ENCODE measurements around the gene MRPL22. TPM values are rescaled to one million over a fixed set of nuclear protein-coding genes. Genes with fewer than 3 reads are reported as not detected.

MRPL22 gene
- total and polyA plus RNA-seq, 2 donors (not counting 1 experiment from before 2014, with no cell fraction given): 17.8 to 42.6 TPM

DNA sequence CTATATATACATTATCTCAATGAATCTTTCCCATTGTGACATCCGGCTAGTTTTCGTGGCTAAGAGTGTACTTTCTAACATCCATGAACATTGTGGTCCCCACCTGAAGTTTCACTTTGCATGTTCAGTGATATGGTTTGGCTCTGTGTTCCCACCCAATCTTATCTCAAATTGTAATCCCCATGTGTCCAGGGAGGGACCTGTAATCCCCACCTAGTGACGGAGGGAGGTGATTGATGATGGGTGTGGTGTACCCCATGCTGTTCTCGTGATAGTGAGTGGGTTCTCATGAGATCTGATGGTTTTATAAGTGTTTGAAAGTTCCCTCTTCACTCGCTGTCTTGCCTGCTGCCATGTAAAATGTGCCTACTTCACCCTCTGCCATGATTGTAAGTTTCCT is 28.1 kb downstream of the MRPL22 start:
- no peaks in the 10 kb centered on the region for H3K27me3 ChIP-seq (ENCODE audit: control insufficient read depth, insufficient read depth, low read length)
- no peak overlapping the region for H3K4me3 ChIP-seq (replicated peaks in 1 of 4; ENCODE audit: control extremely low read depth in 1 of 4, insufficient read depth in 1 of 4, low read depth in 3 of 4, low read length in 4 of 4)
- no peak overlapping the region for H3K27ac ChIP-seq (ENCODE audit: insufficient read depth, low read length)
- no peaks in the 10 kb centered on the region for H3K36me3 ChIP-seq (ENCODE audit: control insufficient read depth, insufficient read depth, low read length)
- H4K20me1 ChIP-seq (ENCODE audit: control insufficient read depth, extremely low read depth, insufficient read depth, low read length): no peaks in the 10 kb centered on the region
- no peak overlapping the region for H3K9ac ChIP-seq (ENCODE audit: insufficient read depth, low read length)
- H3K4me1 ChIP-seq (ENCODE audit: control insufficient read depth, extremely low read depth, insufficient read depth, low read length): no peaks in the 10 kb centered on the region
- TF ChIP-seq, protein P1, sequence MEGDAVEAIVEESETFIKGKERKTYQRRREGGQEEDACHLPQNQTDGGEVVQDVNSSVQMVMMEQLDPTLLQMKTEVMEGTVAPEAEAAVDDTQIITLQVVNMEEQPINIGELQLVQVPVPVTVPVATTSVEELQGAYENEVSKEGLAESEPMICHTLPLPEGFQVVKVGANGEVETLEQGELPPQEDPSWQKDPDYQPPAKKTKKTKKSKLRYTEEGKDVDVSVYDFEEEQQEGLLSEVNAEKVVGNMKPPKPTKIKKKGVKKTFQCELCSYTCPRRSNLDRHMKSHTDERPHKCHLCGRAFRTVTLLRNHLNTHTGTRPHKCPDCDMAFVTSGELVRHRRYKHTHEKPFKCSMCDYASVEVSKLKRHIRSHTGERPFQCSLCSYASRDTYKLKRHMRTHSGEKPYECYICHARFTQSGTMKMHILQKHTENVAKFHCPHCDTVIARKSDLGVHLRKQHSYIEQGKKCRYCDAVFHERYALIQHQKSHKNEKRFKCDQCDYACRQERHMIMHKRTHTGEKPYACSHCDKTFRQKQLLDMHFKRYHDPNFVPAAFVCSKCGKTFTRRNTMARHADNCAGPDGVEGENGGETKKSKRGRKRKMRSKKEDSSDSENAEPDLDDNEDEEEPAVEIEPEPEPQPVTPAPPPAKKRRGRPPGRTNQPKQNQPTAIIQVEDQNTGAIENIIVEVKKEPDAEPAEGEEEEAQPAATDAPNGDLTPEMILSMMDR (conservative IDR thresholded peaks at IDR 0.05 in 1 of 2, IDR thresholded peaks at IDR 0.05 in 1 of 2; ENCODE audit: low read depth in 1 of 2, low read length in 2 of 2): no peak
- TF ChIP-seq EZH2 (IDR thresholded peaks at IDR 0.05; ENCODE audit: low read length, missing control alignments): no peak
- H2AFZ ChIP-seq (ENCODE audit: low read length): no peak overlapping the region
- no peaks in the 10 kb centered on the region for H3K9me3 ChIP-seq (ENCODE audit: control insufficient read depth, insufficient read depth, low read depth, low read length)
- H3K79me2 ChIP-seq (ENCODE audit: control insufficient read depth, insufficient read depth, low read length): no peaks in the 10 kb centered on the region
- DNase-seq (ENCODE audit: low read depth in 2 of 2): no peak
- H3K4me2 ChIP-seq (ENCODE audit: extremely low read depth, insufficient read depth, low read length): no peak overlapping the region

DNA sequence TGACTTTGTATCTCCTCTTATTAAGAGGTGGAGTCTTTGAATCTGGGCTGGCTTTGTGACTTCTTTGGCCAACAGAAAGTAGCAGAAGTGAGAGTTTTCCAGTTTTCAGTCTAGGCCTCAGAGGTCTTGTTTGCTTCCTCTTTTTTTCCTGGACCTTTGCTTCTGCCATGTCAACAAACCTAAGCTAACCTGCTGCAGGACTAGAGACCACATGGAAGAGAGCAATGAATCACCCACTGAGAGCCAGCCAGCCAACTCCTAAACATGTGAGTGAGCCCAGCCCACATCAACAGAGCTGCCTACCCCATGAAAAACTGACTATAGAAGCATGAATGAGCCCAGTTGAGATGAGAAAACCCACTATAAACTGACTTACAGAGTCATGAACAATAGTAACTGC is 29.9 kb downstream of the MRPL22 start:
- no peak overlapping the region for H3K27ac ChIP-seq (ENCODE audit: insufficient read depth, low read length)
- H3K9ac ChIP-seq (ENCODE audit: insufficient read depth, low read length): no peak overlapping the region
- H3K79me2 ChIP-seq (ENCODE audit: control insufficient read depth, insufficient read depth, low read length): no peaks in the 10 kb centered on the region
- H3K36me3 ChIP-seq (ENCODE audit: control insufficient read depth, insufficient read depth, low read length): no peaks in the 10 kb centered on the region
- peak in 1 of 2 donors; percentile 51 for DNase-seq (ENCODE audit: low read depth in 2 of 2)
- no peak overlapping the region for H3K4me3 ChIP-seq (replicated peaks in 1 of 4; ENCODE audit: control extremely low read depth in 1 of 4, insufficient read depth in 1 of 4, low read depth in 3 of 4, low read length in 4 of 4)
- no peaks in the 10 kb centered on the region for H3K9me3 ChIP-seq (ENCODE audit: control insufficient read depth, insufficient read depth, low read depth, low read length)
- no peak overlapping the region for H3K4me2 ChIP-seq (ENCODE audit: extremely low read depth, insufficient read depth, low read length)
- no peaks in the 10 kb centered on the region for H3K27me3 ChIP-seq (ENCODE audit: control insufficient read depth, insufficient read depth, low read length)
- TF ChIP-seq, protein P1 (conservative IDR thresholded peaks at IDR 0.05 in 1 of 2, IDR thresholded peaks at IDR 0.05 in 1 of 2; ENCODE audit: low read depth in 1 of 2, low read length in 2 of 2): no peak
- TF ChIP-seq EZH2 (IDR thresholded peaks at IDR 0.05; ENCODE audit: low read length, missing control alignments): no peak
- no peaks in the 10 kb centered on the region for H3K4me1 ChIP-seq (ENCODE audit: control insufficient read depth, extremely low read depth, insufficient read depth, low read length)
- no peak overlapping the region for H2AFZ ChIP-seq (ENCODE audit: low read length)
- no peaks in the 10 kb centered on the region for H4K20me1 ChIP-seq (ENCODE audit: control insufficient read depth, extremely low read depth, insufficient read depth, low read length)

DNA sequence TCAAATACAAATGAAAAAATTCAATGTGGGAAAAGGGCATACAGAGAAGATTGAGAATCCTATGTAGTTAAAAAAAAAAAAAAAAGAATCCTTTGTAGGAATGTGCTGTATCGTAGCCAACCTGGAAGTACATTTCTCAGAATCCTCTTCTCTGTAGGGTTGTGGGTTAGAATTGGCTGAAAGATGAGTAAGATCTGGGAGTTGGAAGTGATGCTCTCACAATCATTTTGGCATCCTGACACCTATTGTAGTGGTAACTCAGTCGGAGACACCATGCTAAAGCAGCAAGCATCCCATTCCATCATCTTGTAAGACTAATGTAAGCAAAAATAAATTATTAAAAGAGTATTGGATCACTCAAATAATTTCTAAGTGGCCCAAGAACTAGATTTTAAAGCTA is 30.6 kb downstream of the MRPL22 start:
- Histone ChIP-seq H3K9me3 (ENCODE audit: control insufficient read depth, insufficient read depth, low read depth, low read length) (no peaks in the 10 kb centered on the region), H2AFZ (ENCODE audit: low read length) (no peak overlapping the region), H3K4me3 (replicated peaks in 1 of 4; ENCODE audit: control extremely low read depth in 1 of 4, insufficient read depth in 1 of 4, low read depth in 3 of 4, low read length in 4 of 4) (no peak overlapping the region), H3K4me2 (ENCODE audit: extremely low read depth, insufficient read depth, low read length) (no peak overlapping the region), H3K27me3 (ENCODE audit: control insufficient read depth, insufficient read depth, low read length) (no peaks in the 10 kb centered on the region), H4K20me1 (ENCODE audit: control insufficient read depth, extremely low read depth, insufficient read depth, low read length) (no peaks in the 10 kb centered on the region), H3K9ac (ENCODE audit: insufficient read depth, low read length) (no peak overlapping the region), H3K4me1 (ENCODE audit: control insufficient read depth, extremely low read depth, insufficient read depth, low read length) (no peaks in the 10 kb centered on the region), H3K27ac (ENCODE audit: insufficient read depth, low read length) (no peak overlapping the region), H3K36me3 (ENCODE audit: control insufficient read depth, insufficient read depth, low read length) (no peaks in the 10 kb centered on the region), H3K79me2 (ENCODE audit: control insufficient read depth, insufficient read depth, low read length) (no peaks in the 10 kb centered on the region)
- no peak for TF ChIP-seq EZH2 (IDR thresholded peaks at IDR 0.05; ENCODE audit: low read length, missing control alignments)
- TF ChIP-seq, protein P1 (conservative IDR thresholded peaks at IDR 0.05 in 1 of 2, IDR thresholded peaks at IDR 0.05 in 1 of 2; ENCODE audit: low read depth in 1 of 2, low read length in 2 of 2): no peak
- peak in 1 of 2 donors; percentile 82 for DNase-seq (ENCODE audit: low read depth in 2 of 2)
